ENCODE results near the gene KPNB1. TPM values are rescaled to one million over a fixed set of nuclear protein-coding genes. Genes with fewer than 3 reads are reported as not detected.

KPNB1 gene
- polyA plus RNA-seq, 1 donor = 164 TPM

DNA sequence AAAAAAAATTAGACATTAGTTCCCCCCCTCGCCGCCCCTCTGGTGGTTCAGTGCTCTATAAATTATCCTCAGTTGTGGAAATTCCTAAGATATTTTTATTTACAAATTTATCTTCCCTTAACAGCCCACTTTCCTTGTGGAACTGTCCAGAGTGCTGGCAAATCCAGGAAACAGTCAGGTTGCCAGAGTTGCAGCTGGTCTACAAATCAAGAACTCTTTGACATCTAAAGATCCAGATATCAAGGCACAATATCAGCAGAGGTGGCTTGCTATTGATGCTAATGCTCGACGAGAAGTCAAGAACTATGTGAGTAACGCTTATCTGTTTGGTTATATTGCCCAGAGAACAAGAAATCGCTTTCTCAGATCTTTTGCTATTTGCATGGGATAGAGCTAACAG, 2.9 kb downstream of the KPNB1 start:
- Histone ChIP-seq H3K4me3 (ENCODE audit: low read length) (no peak overlapping the region), H3K36me3 (ENCODE audit: control insufficient read depth, insufficient read depth, low read length) (peaks cover 52% of the 10 kb centered on the region), H3K4me1 (ENCODE audit: control insufficient read depth, insufficient read depth, low read length) (peaks cover 6% of the 10 kb centered on the region), H3K27ac (ENCODE audit: low read length) (no peak overlapping the region), H3K27me3 (ENCODE audit: control insufficient read depth, insufficient read depth, low read length) (no peaks in the 10 kb centered on the region), H3K9me3 (ENCODE audit: control insufficient read depth, low read depth, low read length) (no peaks in the 10 kb centered on the region)
- 80% methylated on average over 1 of the region's 6 CpGs for WGBS (ENCODE audit: insufficient coverage, low lambda C conversion rate)
- DNase-seq = no peak

DNA sequence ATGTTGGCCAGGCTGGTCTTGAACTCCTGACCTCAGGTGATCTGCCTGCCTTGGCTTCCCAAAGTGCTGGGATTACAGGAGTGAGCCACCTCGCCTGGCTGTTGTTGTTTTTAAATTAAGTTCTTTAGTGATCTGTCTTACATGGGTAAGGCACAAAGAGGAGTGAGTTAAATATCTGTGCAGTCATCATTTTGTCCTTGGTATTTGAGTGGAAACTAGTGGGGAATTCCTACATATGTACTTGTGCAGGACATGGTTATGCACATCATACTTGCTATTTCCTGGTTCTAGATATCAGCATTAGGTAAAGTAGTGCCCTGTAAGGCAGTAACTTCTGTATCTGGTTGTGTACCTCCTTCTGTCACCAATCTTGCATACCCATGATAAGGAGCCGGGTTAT, 3.7 kb downstream of the KPNB1 start:
- no peak for DNase-seq
- Histone ChIP-seq H3K4me3 (ENCODE audit: low read length) (no peak overlapping the region), H3K27ac (ENCODE audit: low read length) (no peak overlapping the region), H3K9me3 (ENCODE audit: control insufficient read depth, low read depth, low read length) (no peaks in the 10 kb centered on the region), H3K36me3 (ENCODE audit: control insufficient read depth, insufficient read depth, low read length) (peaks cover 61% of the 10 kb centered on the region), H3K4me1 (ENCODE audit: control insufficient read depth, insufficient read depth, low read length) (peaks cover 6% of the 10 kb centered on the region), H3K27me3 (ENCODE audit: control insufficient read depth, insufficient read depth, low read length) (no peaks in the 10 kb centered on the region)
- no CpG with 5 or more reads among the region's 2 CpGs for WGBS (ENCODE audit: insufficient coverage, low lambda C conversion rate)

GRCh38 chr17:47654991-47655390, 5.3 kb downstream of the KPNB1 start:
- no CpG with 5 or more reads among the region's 6 CpGs for WGBS (ENCODE audit: insufficient coverage, low lambda C conversion rate)
- Histone ChIP-seq H3K36me3 (ENCODE audit: control insufficient read depth, insufficient read depth, low read length) (peaks cover 69% of the 10 kb centered on the region), H3K27ac (ENCODE audit: low read length) (no peak overlapping the region), H3K4me1 (ENCODE audit: control insufficient read depth, insufficient read depth, low read length) (peaks cover 2% of the 10 kb centered on the region), H3K4me3 (ENCODE audit: low read length) (no peak overlapping the region), H3K27me3 (ENCODE audit: control insufficient read depth, insufficient read depth, low read length) (no peaks in the 10 kb centered on the region), H3K9me3 (ENCODE audit: control insufficient read depth, low read depth, low read length) (no peaks in the 10 kb centered on the region)
- DNase-seq = peak in 1 of 2 donors; percentile 31

- H3K27me3 ChIP-seq (ENCODE audit: control insufficient read depth, insufficient read depth, low read length) = no peaks in the 10 kb centered on the region
- H3K36me3 ChIP-seq (ENCODE audit: control insufficient read depth, insufficient read depth, low read length) = peaks cover 85% of the 10 kb centered on the region
- peak overlapping the region; percentile 35 for H3K27ac ChIP-seq (ENCODE audit: low read length)
- DNase-seq = peak in 1 of 2 donors; percentile 45
- no peak overlapping the region for H3K4me3 ChIP-seq (ENCODE audit: low read length)
- no peaks in the 10 kb centered on the region for H3K4me1 ChIP-seq (ENCODE audit: control insufficient read depth, insufficient read depth, low read length)
- no peaks in the 10 kb centered on the region for H3K9me3 ChIP-seq (ENCODE audit: control insufficient read depth, low read depth, low read length)
- WGBS (ENCODE audit: insufficient coverage, low lambda C conversion rate) = 43% methylated on average over 5 of the region's 6 CpGs
These were observed 10.4 kb downstream of the KPNB1 start for GRCh38 chr17:47660064-47660492.

DNA sequence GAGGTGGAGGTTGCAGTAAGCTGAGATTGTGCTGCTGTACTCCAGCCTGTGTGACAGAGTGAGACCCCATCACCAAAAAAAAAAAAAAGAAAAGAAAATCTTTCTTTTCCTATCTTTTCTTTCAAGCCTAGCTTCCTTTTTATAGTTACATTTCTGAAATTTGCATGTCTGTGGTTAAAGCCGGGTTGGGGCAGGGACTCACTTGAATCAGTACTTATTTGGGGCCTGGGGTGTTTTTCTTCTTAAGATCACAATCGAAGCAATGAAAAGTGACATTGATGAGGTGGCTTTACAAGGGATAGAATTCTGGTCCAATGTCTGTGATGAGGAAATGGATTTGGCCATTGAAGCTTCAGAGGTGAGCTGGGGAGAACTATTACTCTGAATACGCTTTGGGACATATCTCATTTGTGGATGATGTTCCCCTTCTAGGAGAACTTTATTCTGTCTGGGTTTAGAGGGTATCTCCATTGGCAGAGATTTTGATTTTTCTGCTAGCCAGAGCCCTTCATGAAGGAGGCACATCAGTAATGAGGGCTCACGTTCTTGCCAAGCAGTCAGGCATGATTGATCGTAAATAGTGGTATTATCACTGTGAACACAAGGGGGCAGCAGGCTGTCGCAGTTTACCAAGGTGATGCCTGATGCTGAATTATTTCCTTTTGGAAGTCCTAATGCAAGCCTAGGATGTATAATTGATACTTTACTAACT, 14.3 kb downstream of the KPNB1 start:
- H3K4me1 ChIP-seq (ENCODE audit: control insufficient read depth, insufficient read depth, low read length) = no peaks in the 10 kb centered on the region
- H3K36me3 ChIP-seq (ENCODE audit: control insufficient read depth, insufficient read depth, low read length) = peaks cover 80% of the 10 kb centered on the region
- no peaks in the 10 kb centered on the region for H3K27me3 ChIP-seq (ENCODE audit: control insufficient read depth, insufficient read depth, low read length)
- H3K27ac ChIP-seq (ENCODE audit: low read length) = no peak overlapping the region
- H3K9me3 ChIP-seq (ENCODE audit: control insufficient read depth, low read depth, low read length) = no peaks in the 10 kb centered on the region
- WGBS (ENCODE audit: insufficient coverage, low lambda C conversion rate) = no CpG with 5 or more reads among the region's 6 CpGs
- H3K4me3 ChIP-seq (ENCODE audit: low read length) = no peak overlapping the region
- peak; percentile 36 to 49 for DNase-seq

DNA sequence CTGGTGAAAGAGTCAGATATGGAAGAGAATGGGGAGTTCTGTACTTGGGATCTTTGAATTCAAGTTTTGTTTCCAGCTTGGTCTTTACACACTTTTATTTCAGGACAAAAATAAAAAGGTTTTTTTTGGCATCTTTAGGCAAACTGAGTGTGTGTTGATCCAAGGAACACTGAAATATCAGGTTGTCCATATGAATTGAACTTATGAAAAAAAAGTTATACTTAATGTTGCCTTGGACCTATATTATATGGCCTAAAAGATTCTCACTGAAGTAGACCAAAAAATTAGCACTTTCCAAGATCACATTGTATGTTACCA, 14.9 kb downstream of the KPNB1 start:
- Histone ChIP-seq H3K27me3 (ENCODE audit: control insufficient read depth, insufficient read depth, low read length) (no peaks in the 10 kb centered on the region), H3K9me3 (ENCODE audit: control insufficient read depth, low read depth, low read length) (no peaks in the 10 kb centered on the region), H3K27ac (ENCODE audit: low read length) (no peak overlapping the region), H3K4me3 (ENCODE audit: low read length) (no peak overlapping the region), H3K36me3 (ENCODE audit: control insufficient read depth, insufficient read depth, low read length) (peaks cover 83% of the 10 kb centered on the region), H3K4me1 (ENCODE audit: control insufficient read depth, insufficient read depth, low read length) (no peaks in the 10 kb centered on the region)
- no peak for DNase-seq

DNA sequence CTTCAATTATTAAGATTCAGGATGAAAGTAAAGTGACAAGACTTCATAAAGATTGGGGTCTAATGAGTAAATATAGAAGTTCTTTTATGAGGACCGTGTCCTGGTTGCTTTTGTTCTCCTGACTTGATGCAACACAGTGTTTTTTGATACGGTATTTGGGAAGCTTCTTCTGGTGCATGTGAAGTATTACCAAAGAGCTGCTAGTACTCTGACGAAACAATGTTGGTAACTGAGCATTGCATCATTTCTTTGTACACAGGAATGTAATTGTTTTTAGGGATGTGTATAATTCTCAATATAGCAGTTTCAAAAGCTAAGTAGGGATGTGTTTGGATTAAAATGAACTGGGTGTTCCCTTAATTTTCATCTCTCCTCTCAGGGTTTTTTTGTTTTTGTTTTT, 15.9 kb downstream of the KPNB1 start:
- Histone ChIP-seq H3K9me3 (ENCODE audit: control insufficient read depth, low read depth, low read length) (no peaks in the 10 kb centered on the region), H3K27me3 (ENCODE audit: control insufficient read depth, insufficient read depth, low read length) (no peaks in the 10 kb centered on the region), H3K27ac (ENCODE audit: low read length) (no peak overlapping the region), H3K4me1 (ENCODE audit: control insufficient read depth, insufficient read depth, low read length) (no peaks in the 10 kb centered on the region), H3K36me3 (ENCODE audit: control insufficient read depth, insufficient read depth, low read length) (peaks cover 90% of the 10 kb centered on the region), H3K4me3 (ENCODE audit: low read length) (no peak overlapping the region)
- 100% methylated on average over 2 of the region's 3 CpGs for WGBS (ENCODE audit: insufficient coverage, low lambda C conversion rate)
- DNase-seq = no peak

DNA sequence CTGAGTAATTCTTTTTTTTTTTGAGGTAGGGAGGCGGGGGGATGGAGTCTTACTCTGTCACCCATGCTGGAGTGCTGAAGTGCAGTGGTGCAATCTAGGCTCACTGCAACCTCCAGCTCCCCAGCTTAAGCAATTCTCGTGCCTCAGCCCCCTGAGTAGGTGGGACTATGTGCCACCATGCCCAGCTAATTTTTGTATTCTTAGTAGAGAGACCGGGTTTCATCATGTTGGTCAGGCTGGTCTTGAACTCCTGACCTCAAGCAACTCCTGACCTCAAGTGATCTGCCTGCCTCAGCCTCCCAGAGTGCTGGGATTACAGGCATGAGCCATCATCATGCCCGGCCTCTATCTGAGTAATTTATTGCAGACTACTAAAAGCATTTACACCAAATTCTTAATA, 19.4 kb downstream of the KPNB1 start:
- Histone ChIP-seq H3K27ac (ENCODE audit: low read length) (no peak overlapping the region), H3K4me1 (ENCODE audit: control insufficient read depth, insufficient read depth, low read length) (no peaks in the 10 kb centered on the region), H3K27me3 (ENCODE audit: control insufficient read depth, insufficient read depth, low read length) (no peaks in the 10 kb centered on the region), H3K9me3 (ENCODE audit: control insufficient read depth, low read depth, low read length) (no peaks in the 10 kb centered on the region), H3K36me3 (ENCODE audit: control insufficient read depth, insufficient read depth, low read length) (peaks cover 88% of the 10 kb centered on the region), H3K4me3 (ENCODE audit: low read length) (no peak overlapping the region)
- no peak for DNase-seq
- 100% methylated on average over 1 of the region's 4 CpGs for WGBS (ENCODE audit: insufficient coverage, low lambda C conversion rate)

- Histone ChIP-seq H3K4me1 (ENCODE audit: control insufficient read depth, insufficient read depth, low read length) (no peaks in the 10 kb centered on the region), H3K27ac (ENCODE audit: low read length) (no peak overlapping the region), H3K4me3 (ENCODE audit: low read length) (no peak overlapping the region), H3K9me3 (ENCODE audit: control insufficient read depth, low read depth, low read length) (no peaks in the 10 kb centered on the region), H3K36me3 (ENCODE audit: control insufficient read depth, insufficient read depth, low read length) (peaks cover 89% of the 10 kb centered on the region), H3K27me3 (ENCODE audit: control insufficient read depth, insufficient read depth, low read length) (no peaks in the 10 kb centered on the region)
- WGBS (ENCODE audit: insufficient coverage, low lambda C conversion rate) = 27% methylated on average over 1 of the region's 1 CpG
- DNase-seq = no peak
These were observed 20.3 kb downstream of the KPNB1 start for GRCh38 chr17:47670064-47670463.

- Histone ChIP-seq H3K4me3 (ENCODE audit: low read length) (no peak overlapping the region), H3K27ac (ENCODE audit: low read length) (no peak overlapping the region), H3K9me3 (ENCODE audit: control insufficient read depth, low read depth, low read length) (no peaks in the 10 kb centered on the region), H3K4me1 (ENCODE audit: control insufficient read depth, insufficient read depth, low read length) (no peaks in the 10 kb centered on the region), H3K36me3 (ENCODE audit: control insufficient read depth, insufficient read depth, low read length) (peaks cover 94% of the 10 kb centered on the region), H3K27me3 (ENCODE audit: control insufficient read depth, insufficient read depth, low read length) (no peaks in the 10 kb centered on the region)
- WGBS (ENCODE audit: insufficient coverage, low lambda C conversion rate) = no CpG with 5 or more reads among the region's 4 CpGs
- DNase-seq = no peak
These were observed 24.8 kb downstream of the KPNB1 start for GRCh38 chr17:47674499-47674898.

Measured in large intestine (tissue), 3 donors.